CD14-positive monocyte (primary cell): Measurements from ENCODE around the gene MICOS13. TPM values are rescaled to one million over a fixed set of nuclear protein-coding genes. Genes with fewer than 3 reads are reported as not detected.

Experiments used
- DNase-seq, 3 donors: peaks; one replicate each; pipeline ENCODE4 v3.0.0-alpha.2; 2011 to 2022
- H2AFZ ChIP-seq: 2 replicates; pipeline ENCODE4 v1.6.0; 2012; ENCODE audit warnings: mild to moderate bottlenecking, low read depth, low read length, inconsistent platforms; ENCODE audit not compliant: insufficient read depth, poor library complexity, severe bottlenecking
- H3K27ac ChIP-seq, 2 donors: 1 replicate in 1 of 2; 2 replicates in 1 of 2; pipeline ENCODE4 v1.5.1; 2012 to 2013; ENCODE audit warnings: low read length in 2 of 2, control low read depth in 1 of 2, inconsistent platforms in 1 of 2, low read depth in 1 of 2, mild to moderate bottlenecking in 1 of 2
- H3K27me3 ChIP-seq, 2 donors: one replicate each; pipeline versions ENCODE4 v1.6.0 to v1.6.1; 2011 to 2013; ENCODE audit warnings: low read length in 2 of 2; ENCODE audit not compliant: control insufficient read depth in 2 of 2, insufficient read depth in 2 of 2
- H3K36me3 ChIP-seq, 2 donors: replicated peaks in 1 of 2; 1 replicate in 1 of 2; 2 replicates in 1 of 2; pipeline versions ENCODE4 v1.5.1 to v1.6.1; 2012 to 2013; ENCODE audit warnings: low read length in 2 of 2, control low read depth in 1 of 2, inconsistent platforms in 1 of 2, mild to moderate bottlenecking in 1 of 2; ENCODE audit not compliant: insufficient read depth in 2 of 2, control insufficient read depth in 1 of 2
- H3K4me1 ChIP-seq, 2 donors: 1 replicate in 1 of 2; 2 replicates in 1 of 2; pipeline versions ENCODE4 v1.5.1 to v1.6.1; 2012 to 2013; ENCODE audit warnings: low read length in 2 of 2, control low read depth in 1 of 2, inconsistent platforms in 1 of 2, mild to moderate bottlenecking in 1 of 2, moderate library complexity in 1 of 2; ENCODE audit not compliant: insufficient read depth in 2 of 2, control insufficient read depth in 1 of 2
- H3K4me2 ChIP-seq: replicated peaks from 2 replicates; pipeline ENCODE3; 2012; ENCODE audit warnings: low read length, moderate library complexity, mild to moderate bottlenecking; ENCODE audit not compliant: poor library complexity, severe bottlenecking; ENCODE audit errors: extremely low read depth
- H3K4me3 ChIP-seq, 3 experiments: fragments of 200-600 bp in 1 of 3; sonication (generic) in 1 of 3; replicated peaks in 1 of 3; 1 replicate in 2 of 3; 2 replicates in 1 of 3; pipeline ENCODE4 v1.5.1; 2011 to 2013; ENCODE audit warnings: low read length in 3 of 3, mild to moderate bottlenecking in 3 of 3, control low read depth in 2 of 3, low read depth in 2 of 3, inconsistent platforms in 1 of 3, moderate library complexity in 1 of 3
- H3K79me2 ChIP-seq: 2 replicates; pipeline ENCODE4 v1.6.0; 2012; ENCODE audit warnings: mild to moderate bottlenecking, control low read depth, inconsistent platforms, low read length, moderate library complexity; ENCODE audit not compliant: insufficient read depth
- H3K9ac ChIP-seq: 2 replicates; pipeline ENCODE4 v1.6.0; 2017; ENCODE audit warnings: low read length, mild to moderate bottlenecking; ENCODE audit not compliant: insufficient read depth, poor library complexity, severe bottlenecking
- H3K9me3 ChIP-seq, 2 donors: replicated peaks in 1 of 2; 1 replicate in 1 of 2; 2 replicates in 1 of 2; pipeline versions ENCODE4 v1.5.1 to v1.6.1; 2012 to 2013; ENCODE audit warnings: low read length in 2 of 2, control low read depth in 1 of 2; ENCODE audit not compliant: control insufficient read depth in 1 of 2, insufficient read depth in 1 of 2
- H4K20me1 ChIP-seq: 2 replicates; pipeline ENCODE4 v1.6.0; 2012; ENCODE audit warnings: mild to moderate bottlenecking, low read length, control low read depth, moderate library complexity; ENCODE audit not compliant: insufficient read depth
- H3K27ac Mint-ChIP-seq, 7 donors: one replicate each; pipeline ENCODE4 v1.8.0; 2020; ENCODE audit warnings: mild to moderate bottlenecking in 7 of 7, mixed read lengths in 7 of 7, moderate library complexity in 6 of 7, inconsistent platforms in 2 of 7
- H3K27me3 Mint-ChIP-seq, 3 donors: one replicate each; pipeline ENCODE4 v1.8.0; 2021 to 2022; ENCODE audit warnings: low read depth in 3 of 3, mild to moderate bottlenecking in 3 of 3, mixed read lengths in 3 of 3, moderate library complexity in 3 of 3, inconsistent platforms in 1 of 3
- H3K36me3 Mint-ChIP-seq, 2 donors: one replicate each; pipeline ENCODE4 v1.8.0; 2020; ENCODE audit warnings: mixed read lengths in 2 of 2, inconsistent platforms in 1 of 2, mild to moderate bottlenecking in 1 of 2
- H3K4me1 Mint-ChIP-seq: one replicate; pipeline ENCODE4 v1.8.0; 2020; ENCODE audit warnings: mild to moderate bottlenecking, mixed read lengths
- H3K4me3 Mint-ChIP-seq, 2 donors: one replicate each; pipeline ENCODE4 v1.8.0; 2020; ENCODE audit warnings: mild to moderate bottlenecking in 2 of 2, mixed read lengths in 2 of 2, moderate library complexity in 1 of 2
- H3K9me3 Mint-ChIP-seq, 7 donors: one replicate each; pipeline ENCODE4 v1.8.0; 2020 to 2022; ENCODE audit warnings: mixed read lengths in 7 of 7, mild to moderate bottlenecking in 6 of 7, moderate library complexity in 6 of 7, inconsistent platforms in 2 of 7
- CTCF ChIP-seq: fragments of 200-600 bp; IDR thresholded peaks from one replicate; pipeline ENCODE4 v1.8.0; 2022; ENCODE audit warnings: antibody characterized with exemption, mild to moderate bottlenecking
- WGBS: methylation state at CpG from one replicate; pipeline ENCODE4 v1.1.5; 2013; ENCODE audit warnings: missing lambda C conversion rate; ENCODE audit not compliant: insufficient coverage; 5-methylcytosine and 5-hydroxymethylcytosine counted together
- intact Hi-C, 2 donors: fragments of 100-400 bp; cut with micrococcal nuclease; formaldehyde crosslinking; loops; one replicate each; pipeline versions ENCODE4 v1.15.0 to v1.15.1; 2023
- polyA plus RNA-seq, 3 donors: library from polyadenylated mRNA; depleted of rRNA in 1 of 3; unstranded in 2 of 3; stranded (reverse) in 1 of 3; fragments of 300-500 nt in 2 of 3; fragments of >200 nt in 1 of 3; fragmentation: Illumina TruSeq in 2 of 3; gene quantifications; 1 replicate in 2 of 3; 2 replicates in 1 of 3; pipeline ENCODE4 v1.2.3, GENCODE V29; 2012 to 2021

Gene MICOS13
- polyA plus RNA-seq, 3 donors: 22.5 to 82.7 (median 78.6) TPM

- Mint-ChIP-seq H3K4me1 (peaks cover 28% of the 10 kb centered on the region), H3K27me3 (peaks cover 0 to 4% (median 0%) of the 10 kb centered on the region in 3 donors), H3K36me3 (peaks cover 27 to 41% of the 10 kb centered on the region in 2 donors), H3K27ac (peak overlapping the region; percentile 87 to 95 (median 94)), H3K9me3 (peaks cover 0 to 8% (median 0%) of the 10 kb centered on the region in 7 donors), H3K4me3 (peak overlapping the region; percentile 93 to 95)
- Histone ChIP-seq H3K4me3 (peak overlapping the region; percentile 56 to 99 (median 95)), H3K9ac (peak overlapping the region; percentile 92), H3K4me2 (peak overlapping the region; percentile 71), H3K27me3 (no peaks in the 10 kb centered on the region), H3K79me2 (peaks cover 55% of the 10 kb centered on the region), H3K4me1 (peaks cover 23 to 36% of the 10 kb centered on the region in 2 donors), H3K36me3 (peaks cover 43 to 45% of the 10 kb centered on the region in 2 donors), H2AFZ (peak overlapping the region; percentile 91), H3K27ac (peak overlapping the region; percentile 88 to 92), H3K9me3 (no peaks in the 10 kb centered on the region), H4K20me1 (peaks cover 60% of the 10 kb centered on the region)
- peak in 2 of 3 donors; percentile 31 to 47 for DNase-seq
- intact Hi-C loops: loop anchor here (2.0 kb wide), 3 partner anchors 28 to 100 kb away; partner anchors contain the start of genes CATSPERD (in 1 of the 2), DUS3L (in 1 of the 2) and LONP1 (in 1 of the 2)
- 6% methylated on average over 33 of the region's 54 CpGs for WGBS
- no peak for TF ChIP-seq CTCF
Observed at GRCh38 chr19:5690955-5691821, 10.9 kb upstream of the MICOS13 start.

GRCh38 chr19:5690125-5690954, 10.0 kb upstream of the MICOS13 start, which contains the start of gene RPL36:
RPL36 (plus strand) TSS chr19:5690295; CDS start chr19:5690508, 213 bp downstream.
- Mint-ChIP-seq H3K4me3 (peak within 1 kb of the TSS; percentile 93 to 95), H3K9me3 (peaks cover 0 to 8% (median 0%) of the 10 kb centered on the region in 7 donors), H3K36me3 (peaks cover 27 to 35% of the 10 kb centered on the region in 2 donors), H3K4me1 (peaks cover 28% of the 10 kb centered on the region), H3K27me3 (peaks cover 0 to 4% (median 0%) of the 10 kb centered on the region in 3 donors), H3K27ac (peak within 1 kb of the TSS; percentile 87 to 95 (median 94))
- Histone ChIP-seq H3K79me2 (peaks cover 53% of the 10 kb centered on the region), H3K4me2 (peak within 1 kb of the TSS; percentile 71), H2AFZ (peak within 1 kb of the TSS; percentile 91), H3K9me3 (no peaks in the 10 kb centered on the region), H3K36me3 (peaks cover 36 to 37% of the 10 kb centered on the region in 2 donors), H4K20me1 (peaks cover 52% of the 10 kb centered on the region), H3K4me3 (peak within 1 kb of the TSS; percentile 56 to 99 (median 95)), H3K27me3 (no peaks in the 10 kb centered on the region), H3K9ac (peak within 1 kb of the TSS; percentile 92), H3K4me1 (peaks cover 27 to 40% of the 10 kb centered on the region in 2 donors), H3K27ac (peak within 1 kb of the TSS; percentile 88 to 92)
- intact Hi-C loops: loop anchor here (2.0 kb wide), 3 partner anchors 28 to 100 kb away; partner anchors contain the start of genes CATSPERD (in 1 of the 2), DUS3L (in 1 of the 2) and LONP1 (in 1 of the 2)
- DNase-seq: peak; percentile 94 to 97 (median 95)
- under 1% methylated on average over 68 of the region's 73 CpGs for WGBS
- TF ChIP-seq CTCF: peak; percentile 97
